COLO668 (cell line): ENCODE measurements around the gene TRPM3.

Source experiments
- DNase-seq: peaks from one replicate; lab custom pipeline; 2025; ENCODE audit not compliant: unreplicated experiment; lab: John Stamatoyannopoulos, UW

The TRPM3 gene

GRCh38 chr9:70535546-70536323 lies 585.7 kb downstream of the TRPM3 start:
- DNase-seq: no peak

DNA sequence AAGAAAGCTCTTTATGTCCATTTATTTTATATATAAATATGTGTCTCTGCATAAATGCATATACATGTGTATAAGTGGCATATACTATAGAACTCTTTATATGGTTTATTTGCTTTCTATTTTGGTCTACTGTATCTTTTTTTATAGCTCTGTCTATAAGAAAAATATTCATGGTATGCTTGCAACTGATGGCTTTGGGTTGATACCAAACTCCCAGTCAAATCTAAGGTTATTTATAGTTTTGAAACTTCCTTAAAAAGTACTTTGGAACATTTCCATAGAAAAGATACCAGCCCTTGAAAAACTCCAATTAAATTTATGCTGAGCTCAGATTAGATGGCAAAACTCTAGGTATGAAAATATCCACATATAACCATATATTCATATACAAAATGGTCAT lies 587.0 kb downstream of the TRPM3 start:
- no peak for DNase-seq

- DNase-seq: no peak
These were observed 587.4 kb downstream of the TRPM3 start for GRCh38 chr9:70534061-70534460.

DNA sequence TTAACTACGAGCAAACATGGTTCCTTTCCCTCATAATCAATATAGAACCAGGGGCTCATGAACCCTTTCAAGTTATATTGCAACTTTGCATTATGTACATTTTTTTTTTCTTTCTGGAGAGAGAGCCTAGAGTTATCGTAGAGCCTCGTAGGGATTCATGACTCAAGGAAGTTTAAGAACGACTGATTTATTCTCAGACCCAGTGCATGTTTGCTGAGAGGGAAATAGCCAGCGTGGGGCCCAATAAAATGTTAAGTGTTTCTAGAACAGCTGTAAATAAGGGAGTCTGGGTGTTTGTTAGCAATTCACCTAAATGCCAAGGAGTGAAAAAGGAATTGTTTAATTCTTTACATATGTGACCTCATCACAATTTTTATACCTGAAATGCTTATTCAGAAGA lies 587.9 kb downstream of the TRPM3 start:
- DNase-seq: no peak

GRCh38 chr9:70532716-70533115 lies 588.7 kb downstream of the TRPM3 start:
- DNase-seq: no peak

GRCh38 chr9:70531311-70531710 lies 590.1 kb downstream of the TRPM3 start:
- no peak for DNase-seq

DNA sequence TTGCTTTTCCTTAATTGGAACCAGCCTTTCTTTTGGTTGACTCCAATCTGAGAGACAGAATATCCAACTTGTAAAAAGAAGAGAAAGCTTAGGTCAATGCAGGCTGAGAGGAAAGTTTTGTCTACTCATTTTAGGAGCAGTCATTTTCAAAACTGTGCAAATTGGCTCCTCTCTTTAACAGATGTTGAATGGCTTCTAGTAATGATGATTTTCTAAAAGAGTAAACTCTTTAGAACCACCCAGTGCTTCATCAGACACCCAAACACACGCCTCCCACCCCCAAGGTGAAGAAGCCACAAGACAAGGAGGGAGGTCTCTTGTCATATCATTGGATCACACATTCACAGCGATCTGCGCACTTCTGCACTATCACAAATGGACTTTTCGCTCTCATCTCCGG lies 590.7 kb downstream of the TRPM3 start:
- DNase-seq: no peak

DNA sequence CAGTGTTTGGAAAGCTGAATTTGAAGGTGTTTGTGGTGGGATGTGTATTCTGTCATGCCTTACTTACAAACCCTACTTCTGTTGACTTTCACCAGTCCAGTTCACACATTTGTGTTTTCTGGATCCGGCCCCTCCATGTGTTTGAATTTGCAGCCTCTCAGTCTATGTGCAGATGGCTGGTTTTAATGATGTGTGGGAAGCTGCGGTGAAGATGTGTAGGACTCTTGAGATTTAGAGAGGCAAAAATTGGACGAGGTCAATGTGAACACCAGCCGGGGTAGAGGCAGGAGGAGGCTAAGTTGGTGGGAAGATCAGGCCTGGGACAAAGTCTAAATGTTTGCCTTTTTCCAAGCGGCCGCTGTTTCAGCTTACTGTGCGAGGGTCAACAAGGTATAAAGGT lies 591.6 kb downstream of the TRPM3 start:
- DNase-seq: no peak

DNA sequence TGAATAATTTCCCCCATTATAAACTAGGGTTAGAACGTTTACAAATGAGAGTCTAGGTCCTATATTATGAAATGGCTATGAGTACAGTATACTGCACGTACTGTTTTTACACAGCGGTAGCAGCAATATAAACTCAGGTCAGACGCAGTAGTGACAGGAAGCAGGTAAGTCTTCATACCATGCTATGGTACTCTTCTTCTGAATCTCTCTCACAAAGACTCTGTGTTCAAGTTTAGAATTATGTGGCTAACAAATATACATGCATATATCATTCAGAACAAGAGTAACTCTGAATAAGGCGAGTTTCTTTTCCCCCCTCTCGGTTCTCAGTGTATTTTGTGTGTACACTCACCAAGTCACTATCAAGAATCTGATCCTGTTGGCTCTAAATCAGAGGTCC lies 592.0 kb downstream of the TRPM3 start:
- DNase-seq: no peak

GRCh38 chr9:70526902-70527301 lies 594.5 kb downstream of the TRPM3 start:
- DNase-seq: no peak

GRCh38 chr9:70525519-70525918 lies 595.9 kb downstream of the TRPM3 start:
- no peak for DNase-seq

DNA sequence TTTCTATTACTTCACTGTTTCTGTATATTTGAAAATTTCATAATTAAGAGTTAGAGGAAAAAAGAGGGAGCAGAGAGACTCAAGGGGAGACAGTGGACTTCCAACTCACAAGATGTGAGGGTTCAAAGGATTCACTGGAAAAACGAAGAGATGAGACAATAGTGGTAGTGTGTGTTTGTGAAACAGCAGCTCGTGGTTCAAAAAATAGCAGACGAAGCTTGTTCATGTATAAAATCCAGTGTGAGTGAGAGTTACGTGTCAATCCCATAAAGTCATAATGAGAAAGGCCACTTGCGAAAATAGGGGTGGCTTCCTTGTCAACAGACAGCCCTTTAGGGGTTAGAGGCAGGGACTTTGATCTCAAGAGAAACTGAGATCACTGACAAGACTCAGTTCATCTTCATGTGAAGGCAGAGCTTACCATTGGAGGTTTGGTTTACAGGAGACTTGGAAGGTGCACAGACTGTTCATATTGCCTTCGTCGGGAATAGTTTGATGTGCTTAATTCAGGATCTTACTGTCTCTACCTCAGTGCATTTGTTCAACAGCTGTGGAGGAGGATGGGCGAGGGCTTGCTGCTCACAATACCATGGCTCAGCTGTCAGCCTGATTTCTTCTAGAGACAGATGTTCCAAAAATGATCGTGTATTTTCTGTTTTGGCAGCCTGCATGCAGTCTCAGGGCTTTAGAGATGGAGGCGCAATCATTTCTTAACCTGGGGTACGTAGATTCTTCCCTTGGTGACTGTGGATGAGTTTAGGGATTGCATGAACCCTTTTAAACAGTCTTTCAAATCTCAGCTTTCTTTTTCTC lies 601.3 kb downstream of the TRPM3 start:
- no peak for DNase-seq

DNA sequence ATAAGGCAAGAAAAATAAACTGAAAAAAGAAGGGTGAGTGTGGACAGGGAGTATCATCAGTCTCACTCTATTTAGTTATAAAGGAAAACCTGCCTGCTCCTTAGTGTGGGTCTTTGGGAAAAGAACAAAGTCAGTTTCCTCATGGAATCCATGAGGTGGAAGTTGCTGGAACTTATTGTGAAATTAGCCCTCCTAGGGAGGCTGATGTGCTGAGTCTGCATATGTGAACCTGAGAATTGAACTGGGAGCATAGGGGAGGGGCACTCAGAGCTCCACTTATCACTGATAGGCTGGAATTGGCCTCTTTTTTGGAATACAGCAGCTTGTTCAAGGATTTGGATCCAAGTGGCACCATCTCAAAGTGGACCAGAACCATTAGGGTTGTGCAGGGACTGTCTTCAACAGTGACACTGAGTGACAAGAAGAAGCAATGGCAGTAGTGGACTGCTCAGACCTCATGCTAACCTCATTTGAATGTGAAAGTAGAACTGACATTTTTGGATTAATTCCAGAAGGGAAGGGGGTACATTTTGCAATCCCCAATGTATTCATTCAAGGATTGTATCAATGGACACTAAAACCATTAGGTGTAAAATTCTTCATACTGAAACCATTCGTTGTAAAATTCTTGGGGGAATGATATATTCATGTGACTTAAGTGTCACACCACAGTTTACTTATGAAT lies 603.4 kb downstream of the TRPM3 start:
- DNase-seq: no peak

DNA sequence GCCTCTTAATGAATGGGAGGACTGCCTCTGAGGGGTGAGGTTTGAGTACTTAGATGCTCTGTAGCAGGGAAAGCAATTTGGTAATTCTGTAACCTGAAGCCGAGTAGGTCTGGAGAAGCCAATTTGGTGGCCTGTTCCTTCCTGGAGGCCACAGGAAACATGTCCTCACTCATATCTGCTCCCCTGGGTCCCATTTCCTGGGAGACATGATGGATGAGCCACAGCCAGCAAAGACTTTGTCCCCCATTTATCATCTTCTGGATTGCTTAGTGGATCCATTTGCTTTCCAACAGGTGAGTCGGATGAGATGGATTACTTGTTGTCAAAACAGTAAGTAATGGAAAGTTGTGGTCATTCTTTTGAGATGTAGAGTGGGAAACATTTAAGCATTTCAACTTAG lies 607.1 kb downstream of the TRPM3 start:
- no peak for DNase-seq

- DNase-seq: no peak
These were observed 609.6 kb downstream of the TRPM3 start for GRCh38 chr9:70511858-70512257.

DNA sequence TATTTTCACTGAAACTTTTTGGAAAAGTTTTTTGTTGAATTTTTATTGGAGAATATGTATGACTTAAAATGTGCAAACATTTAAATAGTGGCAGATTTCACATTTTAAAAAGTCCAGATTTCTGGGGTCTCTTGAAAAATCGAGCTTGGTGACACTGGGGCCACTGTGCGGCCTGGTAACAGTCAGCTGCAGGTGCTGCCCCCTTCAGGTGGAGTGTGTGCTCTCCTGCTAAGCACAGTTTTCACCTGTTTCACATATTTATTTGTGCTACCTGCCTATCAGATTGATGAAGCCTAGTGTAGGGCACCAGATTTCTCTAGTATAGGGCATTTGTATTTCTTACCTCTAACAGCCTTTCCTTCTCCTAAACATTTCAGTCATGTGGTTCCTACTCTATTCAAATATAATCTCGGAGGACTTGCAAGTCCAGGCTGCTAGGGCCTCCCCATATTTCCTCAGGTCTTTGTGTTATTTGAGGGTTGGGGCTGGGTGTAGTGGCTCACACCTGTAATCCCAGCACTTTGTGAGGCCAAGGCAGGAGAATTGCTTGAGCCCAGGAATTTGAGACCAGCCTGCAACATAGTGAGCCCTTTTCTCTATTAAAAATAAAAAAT lies 611.2 kb downstream of the TRPM3 start:
- peak; percentile 37 for DNase-seq

DNA sequence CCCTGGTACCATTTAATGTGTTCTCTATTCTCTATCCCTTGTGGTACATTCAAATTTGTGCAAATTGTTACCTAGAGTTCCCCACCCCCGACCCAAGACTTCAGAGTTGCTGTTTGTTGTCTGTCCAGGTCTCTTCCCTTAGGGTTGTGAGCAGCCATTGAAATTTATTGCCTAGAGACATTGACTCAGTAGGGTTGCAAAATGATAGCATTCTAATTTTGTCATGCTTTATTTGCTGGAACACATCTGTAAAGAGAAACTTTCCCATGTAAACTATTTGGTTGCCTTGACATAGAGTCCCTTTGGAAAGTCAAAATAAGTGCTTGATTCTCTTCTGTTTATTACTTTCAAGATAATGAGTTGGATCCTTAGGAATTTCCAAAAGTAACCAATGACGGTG lies 615.3 kb downstream of the TRPM3 start:
- no peak for DNase-seq

DNA sequence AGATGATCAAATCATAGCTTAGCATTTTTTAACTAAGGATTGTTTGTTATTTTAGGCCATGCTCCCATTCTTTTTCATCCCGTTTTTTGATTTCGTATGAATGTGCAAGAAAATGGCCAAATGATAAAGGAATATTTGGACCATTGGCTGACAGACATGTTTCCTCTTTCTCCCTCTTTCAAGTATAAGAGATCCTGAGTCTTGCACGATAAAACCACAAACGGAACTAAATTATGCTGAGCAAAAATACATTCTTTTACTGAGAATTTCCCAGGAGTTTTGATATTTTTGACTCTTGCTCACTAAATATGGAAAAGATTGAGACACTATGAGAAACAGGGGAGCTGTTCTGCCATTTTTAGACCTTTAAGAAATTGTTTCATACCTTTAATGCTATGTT lies 616.6 kb downstream of the TRPM3 start:
- no peak for DNase-seq

GRCh38 chr9:70502690-70503089 lies 618.7 kb downstream of the TRPM3 start:
- no peak for DNase-seq

GRCh38 chr9:70500793-70501192 lies 620.6 kb downstream of the TRPM3 start:
- DNase-seq: no peak

- no peak for DNase-seq
These were observed 621.8 kb downstream of the TRPM3 start for GRCh38 chr9:70499621-70500020.
